ENCODE data around the gene CLCN3. TPM values are rescaled to one million over a fixed set of nuclear protein-coding genes. Genes with fewer than 3 reads are reported as not detected.

The CLCN3 gene
- total RNA-seq, 1 experiment from 2014 or later, result 29.1 TPM

DNA sequence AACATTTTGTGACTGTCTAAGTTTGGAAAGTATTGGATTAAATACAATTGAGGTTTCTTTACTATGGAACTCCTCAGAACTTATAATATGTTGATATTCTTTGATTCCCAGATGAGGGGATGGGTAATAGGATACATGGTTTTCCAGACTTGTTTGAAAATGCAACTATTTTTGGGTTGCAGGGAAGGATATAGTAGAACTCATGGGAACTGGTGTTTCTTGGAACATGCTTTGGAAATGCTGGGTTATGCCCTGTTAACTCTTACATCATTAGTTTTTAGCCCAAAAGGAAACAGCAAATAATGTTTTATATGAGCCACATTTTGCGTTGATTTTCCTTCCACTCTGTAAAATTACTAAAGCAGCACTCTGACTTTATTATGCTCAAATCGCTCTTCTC, 95.4 kb downstream of the CLCN3 start (continued):
- TF ChIP-seq, protein P1, sequence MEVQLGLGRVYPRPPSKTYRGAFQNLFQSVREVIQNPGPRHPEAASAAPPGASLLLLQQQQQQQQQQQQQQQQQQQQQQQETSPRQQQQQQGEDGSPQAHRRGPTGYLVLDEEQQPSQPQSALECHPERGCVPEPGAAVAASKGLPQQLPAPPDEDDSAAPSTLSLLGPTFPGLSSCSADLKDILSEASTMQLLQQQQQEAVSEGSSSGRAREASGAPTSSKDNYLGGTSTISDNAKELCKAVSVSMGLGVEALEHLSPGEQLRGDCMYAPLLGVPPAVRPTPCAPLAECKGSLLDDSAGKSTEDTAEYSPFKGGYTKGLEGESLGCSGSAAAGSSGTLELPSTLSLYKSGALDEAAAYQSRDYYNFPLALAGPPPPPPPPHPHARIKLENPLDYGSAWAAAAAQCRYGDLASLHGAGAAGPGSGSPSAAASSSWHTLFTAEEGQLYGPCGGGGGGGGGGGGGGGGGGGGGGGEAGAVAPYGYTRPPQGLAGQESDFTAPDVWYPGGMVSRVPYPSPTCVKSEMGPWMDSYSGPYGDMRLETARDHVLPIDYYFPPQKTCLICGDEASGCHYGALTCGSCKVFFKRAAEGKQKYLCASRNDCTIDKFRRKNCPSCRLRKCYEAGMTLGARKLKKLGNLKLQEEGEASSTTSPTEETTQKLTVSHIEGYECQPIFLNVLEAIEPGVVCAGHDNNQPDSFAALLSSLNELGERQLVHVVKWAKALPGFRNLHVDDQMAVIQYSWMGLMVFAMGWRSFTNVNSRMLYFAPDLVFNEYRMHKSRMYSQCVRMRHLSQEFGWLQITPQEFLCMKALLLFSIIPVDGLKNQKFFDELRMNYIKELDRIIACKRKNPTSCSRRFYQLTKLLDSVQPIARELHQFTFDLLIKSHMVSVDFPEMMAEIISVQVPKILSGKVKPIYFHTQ (CRISPR knock-in tag; IDR thresholded peaks at IDR 0.05), result no peak
- no peak for TF ChIP-seq ZNF317 (CRISPR knock-in tag; IDR thresholded peaks at IDR 0.05; ENCODE audit: borderline replicate concordance, low read depth)
- no peak for TF ChIP-seq SOX15 (CRISPR knock-in tag; IDR thresholded peaks at IDR 0.05)
- TF ChIP-seq IRF2 (CRISPR knock-in tag; IDR thresholded peaks at IDR 0.05; ENCODE audit: borderline replicate concordance, low read depth), result no peak

DNA sequence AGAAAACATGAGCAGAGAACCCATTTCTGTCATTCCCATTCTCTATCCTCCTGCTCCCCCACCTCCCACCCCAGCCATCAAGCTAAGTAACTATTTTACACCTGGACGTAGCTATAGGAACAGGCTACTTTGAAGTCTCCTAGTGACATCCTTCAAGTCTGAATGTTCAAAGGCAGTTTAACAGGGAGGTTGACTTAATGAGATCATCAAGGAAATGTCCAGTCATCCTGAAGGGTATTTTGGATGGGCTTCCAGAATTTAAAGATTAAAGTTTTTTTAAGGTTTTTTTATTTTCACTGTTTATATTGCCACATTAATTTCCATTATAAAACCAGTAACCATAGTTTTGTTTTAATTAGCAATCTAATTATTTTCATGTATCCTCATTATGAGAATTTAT, 96.3 kb downstream of the CLCN3 start:
- ChIA-PET CTCF (no interaction called here), POLR2A (interaction anchor here (0.6 kb wide), 2 partner anchors 24 to 810 kb away, joined by 3 read pairs; no protein-coding TSS in a partner anchor)
- Mint-ChIP-seq H3K4me1 (no peaks in the 10 kb centered on the region), H3K4me3 (no peak overlapping the region), H3K9me3 (no peaks in the 10 kb centered on the region), H3K27ac (no peak overlapping the region), H3K36me3 (peaks cover 4% of the 10 kb centered on the region; the same call in 1 of the 2 replicates), H3K27me3 (ENCODE audit: low read depth) (no peaks in the 10 kb centered on the region)
- ATAC-seq (no peak), DNase-seq (ENCODE audit: low spot score) (no peak)
- no peak for TF ChIP-seq TP53 (CRISPR knock-in tag; IDR thresholded peaks at IDR 0.05)
- TF ChIP-seq MYBL2 (CRISPR knock-in tag; IDR thresholded peaks at IDR 0.05), result no peak
- TF ChIP-seq ZNF317 (CRISPR knock-in tag; IDR thresholded peaks at IDR 0.05; ENCODE audit: borderline replicate concordance, low read depth), result no peak
- no peak for TF ChIP-seq ZNF121 (CRISPR knock-in tag; IDR thresholded peaks at IDR 0.05)
- TF ChIP-seq, protein P2, sequence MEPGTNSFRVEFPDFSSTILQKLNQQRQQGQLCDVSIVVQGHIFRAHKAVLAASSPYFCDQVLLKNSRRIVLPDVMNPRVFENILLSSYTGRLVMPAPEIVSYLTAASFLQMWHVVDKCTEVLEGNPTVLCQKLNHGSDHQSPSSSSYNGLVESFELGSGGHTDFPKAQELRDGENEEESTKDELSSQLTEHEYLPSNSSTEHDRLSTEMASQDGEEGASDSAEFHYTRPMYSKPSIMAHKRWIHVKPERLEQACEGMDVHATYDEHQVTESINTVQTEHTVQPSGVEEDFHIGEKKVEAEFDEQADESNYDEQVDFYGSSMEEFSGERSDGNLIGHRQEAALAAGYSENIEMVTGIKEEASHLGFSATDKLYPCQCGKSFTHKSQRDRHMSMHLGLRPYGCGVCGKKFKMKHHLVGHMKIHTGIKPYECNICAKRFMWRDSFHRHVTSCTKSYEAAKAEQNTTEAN (CRISPR knock-in tag; IDR thresholded peaks at IDR 0.05), result no peak
- TF ChIP-seq, protein P3, sequence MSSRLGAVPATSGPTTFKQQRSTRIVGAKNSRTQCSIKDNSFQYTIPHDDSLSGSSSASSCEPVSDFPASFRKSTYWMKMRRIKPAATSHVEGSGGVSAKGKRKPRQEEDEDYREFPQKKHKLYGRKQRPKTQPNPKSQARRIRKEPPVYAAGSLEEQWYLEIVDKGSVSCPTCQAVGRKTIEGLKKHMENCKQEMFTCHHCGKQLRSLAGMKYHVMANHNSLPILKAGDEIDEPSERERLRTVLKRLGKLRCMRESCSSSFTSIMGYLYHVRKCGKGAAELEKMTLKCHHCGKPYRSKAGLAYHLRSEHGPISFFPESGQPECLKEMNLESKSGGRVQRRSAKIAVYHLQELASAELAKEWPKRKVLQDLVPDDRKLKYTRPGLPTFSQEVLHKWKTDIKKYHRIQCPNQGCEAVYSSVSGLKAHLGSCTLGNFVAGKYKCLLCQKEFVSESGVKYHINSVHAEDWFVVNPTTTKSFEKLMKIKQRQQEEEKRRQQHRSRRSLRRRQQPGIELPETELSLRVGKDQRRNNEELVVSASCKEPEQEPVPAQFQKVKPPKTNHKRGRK (CRISPR knock-in tag; IDR thresholded peaks at IDR 0.05; ENCODE audit: borderline replicate concordance), result no peak
- TF ChIP-seq, protein P4, sequence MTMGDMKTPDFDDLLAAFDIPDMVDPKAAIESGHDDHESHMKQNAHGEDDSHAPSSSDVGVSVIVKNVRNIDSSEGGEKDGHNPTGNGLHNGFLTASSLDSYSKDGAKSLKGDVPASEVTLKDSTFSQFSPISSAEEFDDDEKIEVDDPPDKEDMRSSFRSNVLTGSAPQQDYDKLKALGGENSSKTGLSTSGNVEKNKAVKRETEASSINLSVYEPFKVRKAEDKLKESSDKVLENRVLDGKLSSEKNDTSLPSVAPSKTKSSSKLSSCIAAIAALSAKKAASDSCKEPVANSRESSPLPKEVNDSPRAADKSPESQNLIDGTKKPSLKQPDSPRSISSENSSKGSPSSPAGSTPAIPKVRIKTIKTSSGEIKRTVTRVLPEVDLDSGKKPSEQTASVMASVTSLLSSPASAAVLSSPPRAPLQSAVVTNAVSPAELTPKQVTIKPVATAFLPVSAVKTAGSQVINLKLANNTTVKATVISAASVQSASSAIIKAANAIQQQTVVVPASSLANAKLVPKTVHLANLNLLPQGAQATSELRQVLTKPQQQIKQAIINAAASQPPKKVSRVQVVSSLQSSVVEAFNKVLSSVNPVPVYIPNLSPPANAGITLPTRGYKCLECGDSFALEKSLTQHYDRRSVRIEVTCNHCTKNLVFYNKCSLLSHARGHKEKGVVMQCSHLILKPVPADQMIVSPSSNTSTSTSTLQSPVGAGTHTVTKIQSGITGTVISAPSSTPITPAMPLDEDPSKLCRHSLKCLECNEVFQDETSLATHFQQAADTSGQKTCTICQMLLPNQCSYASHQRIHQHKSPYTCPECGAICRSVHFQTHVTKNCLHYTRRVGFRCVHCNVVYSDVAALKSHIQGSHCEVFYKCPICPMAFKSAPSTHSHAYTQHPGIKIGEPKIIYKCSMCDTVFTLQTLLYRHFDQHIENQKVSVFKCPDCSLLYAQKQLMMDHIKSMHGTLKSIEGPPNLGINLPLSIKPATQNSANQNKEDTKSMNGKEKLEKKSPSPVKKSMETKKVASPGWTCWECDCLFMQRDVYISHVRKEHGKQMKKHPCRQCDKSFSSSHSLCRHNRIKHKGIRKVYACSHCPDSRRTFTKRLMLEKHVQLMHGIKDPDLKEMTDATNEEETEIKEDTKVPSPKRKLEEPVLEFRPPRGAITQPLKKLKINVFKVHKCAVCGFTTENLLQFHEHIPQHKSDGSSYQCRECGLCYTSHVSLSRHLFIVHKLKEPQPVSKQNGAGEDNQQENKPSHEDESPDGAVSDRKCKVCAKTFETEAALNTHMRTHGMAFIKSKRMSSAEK (CRISPR knock-in tag; IDR thresholded peaks at IDR 0.05; ENCODE audit: borderline replicate concordance), result no peak
- TF ChIP-seq, protein P5, sequence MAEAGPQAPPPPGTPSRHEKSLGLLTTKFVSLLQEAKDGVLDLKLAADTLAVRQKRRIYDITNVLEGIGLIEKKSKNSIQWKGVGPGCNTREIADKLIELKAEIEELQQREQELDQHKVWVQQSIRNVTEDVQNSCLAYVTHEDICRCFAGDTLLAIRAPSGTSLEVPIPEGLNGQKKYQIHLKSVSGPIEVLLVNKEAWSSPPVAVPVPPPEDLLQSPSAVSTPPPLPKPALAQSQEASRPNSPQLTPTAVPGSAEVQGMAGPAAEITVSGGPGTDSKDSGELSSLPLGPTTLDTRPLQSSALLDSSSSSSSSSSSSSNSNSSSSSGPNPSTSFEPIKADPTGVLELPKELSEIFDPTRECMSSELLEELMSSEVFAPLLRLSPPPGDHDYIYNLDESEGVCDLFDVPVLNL (CRISPR knock-in tag; IDR thresholded peaks at IDR 0.05; ENCODE audit: borderline replicate concordance, low read depth), result no peak
- TF ChIP-seq, protein P6, sequence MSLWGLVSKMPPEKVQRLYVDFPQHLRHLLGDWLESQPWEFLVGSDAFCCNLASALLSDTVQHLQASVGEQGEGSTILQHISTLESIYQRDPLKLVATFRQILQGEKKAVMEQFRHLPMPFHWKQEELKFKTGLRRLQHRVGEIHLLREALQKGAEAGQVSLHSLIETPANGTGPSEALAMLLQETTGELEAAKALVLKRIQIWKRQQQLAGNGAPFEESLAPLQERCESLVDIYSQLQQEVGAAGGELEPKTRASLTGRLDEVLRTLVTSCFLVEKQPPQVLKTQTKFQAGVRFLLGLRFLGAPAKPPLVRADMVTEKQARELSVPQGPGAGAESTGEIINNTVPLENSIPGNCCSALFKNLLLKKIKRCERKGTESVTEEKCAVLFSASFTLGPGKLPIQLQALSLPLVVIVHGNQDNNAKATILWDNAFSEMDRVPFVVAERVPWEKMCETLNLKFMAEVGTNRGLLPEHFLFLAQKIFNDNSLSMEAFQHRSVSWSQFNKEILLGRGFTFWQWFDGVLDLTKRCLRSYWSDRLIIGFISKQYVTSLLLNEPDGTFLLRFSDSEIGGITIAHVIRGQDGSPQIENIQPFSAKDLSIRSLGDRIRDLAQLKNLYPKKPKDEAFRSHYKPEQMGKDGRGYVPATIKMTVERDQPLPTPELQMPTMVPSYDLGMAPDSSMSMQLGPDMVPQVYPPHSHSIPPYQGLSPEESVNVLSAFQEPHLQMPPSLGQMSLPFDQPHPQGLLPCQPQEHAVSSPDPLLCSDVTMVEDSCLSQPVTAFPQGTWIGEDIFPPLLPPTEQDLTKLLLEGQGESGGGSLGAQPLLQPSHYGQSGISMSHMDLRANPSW (CRISPR knock-in tag; conservative IDR thresholded peaks at IDR 0.05; ENCODE audit: low read depth), result no peak
- TF ChIP-seq, protein P7, sequence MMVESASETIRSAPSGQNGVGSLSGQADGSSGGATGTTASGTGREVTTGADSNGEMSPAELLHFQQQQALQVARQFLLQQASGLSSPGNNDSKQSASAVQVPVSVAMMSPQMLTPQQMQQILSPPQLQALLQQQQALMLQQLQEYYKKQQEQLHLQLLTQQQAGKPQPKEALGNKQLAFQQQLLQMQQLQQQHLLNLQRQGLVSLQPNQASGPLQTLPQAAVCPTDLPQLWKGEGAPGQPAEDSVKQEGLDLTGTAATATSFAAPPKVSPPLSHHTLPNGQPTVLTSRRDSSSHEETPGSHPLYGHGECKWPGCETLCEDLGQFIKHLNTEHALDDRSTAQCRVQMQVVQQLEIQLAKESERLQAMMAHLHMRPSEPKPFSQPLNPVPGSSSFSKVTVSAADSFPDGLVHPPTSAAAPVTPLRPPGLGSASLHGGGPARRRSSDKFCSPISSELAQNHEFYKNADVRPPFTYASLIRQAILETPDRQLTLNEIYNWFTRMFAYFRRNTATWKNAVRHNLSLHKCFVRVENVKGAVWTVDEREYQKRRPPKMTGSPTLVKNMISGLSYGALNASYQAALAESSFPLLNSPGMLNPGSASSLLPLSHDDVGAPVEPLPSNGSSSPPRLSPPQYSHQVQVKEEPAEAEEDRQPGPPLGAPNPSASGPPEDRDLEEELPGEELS (CRISPR knock-in tag; IDR thresholded peaks at IDR 0.05), result no peak
- TF ChIP-seq, protein P8, sequence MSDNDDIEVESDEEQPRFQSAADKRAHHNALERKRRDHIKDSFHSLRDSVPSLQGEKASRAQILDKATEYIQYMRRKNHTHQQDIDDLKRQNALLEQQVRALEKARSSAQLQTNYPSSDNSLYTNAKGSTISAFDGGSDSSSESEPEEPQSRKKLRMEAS (CRISPR knock-in tag; IDR thresholded peaks at IDR 0.05), result no peak
- TF ChIP-seq, protein P9, sequence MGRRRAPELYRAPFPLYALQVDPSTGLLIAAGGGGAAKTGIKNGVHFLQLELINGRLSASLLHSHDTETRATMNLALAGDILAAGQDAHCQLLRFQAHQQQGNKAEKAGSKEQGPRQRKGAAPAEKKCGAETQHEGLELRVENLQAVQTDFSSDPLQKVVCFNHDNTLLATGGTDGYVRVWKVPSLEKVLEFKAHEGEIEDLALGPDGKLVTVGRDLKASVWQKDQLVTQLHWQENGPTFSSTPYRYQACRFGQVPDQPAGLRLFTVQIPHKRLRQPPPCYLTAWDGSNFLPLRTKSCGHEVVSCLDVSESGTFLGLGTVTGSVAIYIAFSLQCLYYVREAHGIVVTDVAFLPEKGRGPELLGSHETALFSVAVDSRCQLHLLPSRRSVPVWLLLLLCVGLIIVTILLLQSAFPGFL (CRISPR knock-in tag; IDR thresholded peaks at IDR 0.05; ENCODE audit: borderline replicate concordance), result no peak
- TF ChIP-seq SMAD4 (CRISPR knock-in tag; IDR thresholded peaks at IDR 0.05), result no peak
- TF ChIP-seq SMAD3 (CRISPR knock-in tag; IDR thresholded peaks at IDR 0.05; ENCODE audit: borderline replicate concordance), result no peak
